ENCODE results near the gene UBE2E3. TPM values are rescaled to one million over a fixed set of nuclear protein-coding genes. Genes with fewer than 3 reads are reported as not detected.

Gene UBE2E3
- total and polyA plus RNA-seq, 2 of the 13 experiments (the other 11 are each of a cell fraction or from before 2014, with no cell fraction given) = 45.7 to 92.6 TPM

- intact Hi-C loops (cut with micrococcal nuclease; ENCODE audit: unreplicated experiment) = no loop called here
- no peak overlapping the region for H2AFZ ChIP-seq (ENCODE audit: low read length)
- DNase-seq (ENCODE audit: low spot score) (no peak), FAIRE-seq (no peak), ATAC-seq (no peak)
- H4K20me1 ChIP-seq (ENCODE audit: insufficient read depth, low read length) = no peaks in the 10 kb centered on the region
- no peaks in the 10 kb centered on the region for H3K4me1 ChIP-seq (ENCODE audit: insufficient read depth, low read length)
- 3% methylated on average over 1 of the region's 1 CpG for WGBS (ENCODE audit: low lambda C conversion rate)
- BruUV-seq (replicated peaks) = no TSS peak
- H3K9me3 ChIP-seq (ENCODE audit: low read length) = no peaks in the 10 kb centered on the region
- in situ Hi-C loops (cut with HindIII; ENCODE audit: extremely low pct_ligation_motif_present, low pct_unique_long_range_greater_than_20kb) = no loop called here
- CTCF ChIA-PET (ENCODE audit: low intra/inter-chr PET ratio, low total read pairs) = no interaction called here
- no peak overlapping the region for H3K9ac ChIP-seq (ENCODE audit: insufficient read depth, low read depth, low read length)
- no peak overlapping the region for H3K4me3 ChIP-seq (replicated peaks in 1 of 3; ENCODE audit: insufficient read depth in 1 of 3, low read depth in 2 of 3, low read length in 3 of 3)
- POLR2A ChIA-PET = no interaction called here
- H3K4me2 ChIP-seq (ENCODE audit: low read depth, low read length) = no peak overlapping the region
- H3K36me3 ChIP-seq (replicated peaks in 1 of 2; ENCODE audit: control insufficient read depth in 1 of 2, insufficient read depth in 2 of 2, low read length in 2 of 2) = no peaks in the 10 kb centered on the region
- H3K27ac ChIP-seq (ENCODE audit: extremely low read length, insufficient read depth, low read length) = no peak overlapping the region
- no peaks in the 10 kb centered on the region for H3K27me3 ChIP-seq (ENCODE audit: control insufficient read depth in 1 of 2, insufficient read depth in 2 of 2, low read length in 2 of 2)
- H3K79me2 ChIP-seq (ENCODE audit: insufficient read depth, low read length) = no peaks in the 10 kb centered on the region
- TF ChIP-seq THAP11 (CRISPR knock-in tag; IDR thresholded peaks at IDR 0.05) = no peak
- TF ChIP-seq GLI4 (CRISPR knock-in tag; IDR thresholded peaks at IDR 0.05; ENCODE audit: borderline replicate concordance) = no peak
- TF ChIP-seq REST (IDR thresholded peaks at IDR 0.05; ENCODE audit: borderline replicate concordance in 1 of 2, low read depth in 1 of 2, low read length in 2 of 2) = no peak
Observed at GRCh38 chr2:180933332-180933731, 47.1 kb upstream of the UBE2E3 start.

- Histone ChIP-seq H3K4me1 (ENCODE audit: insufficient read depth, low read length) (no peaks in the 10 kb centered on the region), H3K9me3 (ENCODE audit: low read length) (no peaks in the 10 kb centered on the region), H3K9ac (ENCODE audit: insufficient read depth, low read depth, low read length) (no peak overlapping the region), H3K27ac (ENCODE audit: extremely low read length, insufficient read depth, low read length) (no peak overlapping the region), H2AFZ (ENCODE audit: low read length) (no peak overlapping the region), H3K27me3 (ENCODE audit: control insufficient read depth in 1 of 2, insufficient read depth in 2 of 2, low read length in 2 of 2) (no peaks in the 10 kb centered on the region), H4K20me1 (ENCODE audit: insufficient read depth, low read length) (no peaks in the 10 kb centered on the region), H3K4me2 (ENCODE audit: low read depth, low read length) (no peak overlapping the region), H3K4me3 (replicated peaks in 1 of 3; ENCODE audit: insufficient read depth in 1 of 3, low read depth in 2 of 3, low read length in 3 of 3) (no peak overlapping the region), H3K79me2 (ENCODE audit: insufficient read depth, low read length) (no peaks in the 10 kb centered on the region), H3K36me3 (replicated peaks in 1 of 2; ENCODE audit: control insufficient read depth in 1 of 2, insufficient read depth in 2 of 2, low read length in 2 of 2) (no peaks in the 10 kb centered on the region)
- no peak for DNase-seq (ENCODE audit: low spot score)
- no peak for ATAC-seq
- BruUV-seq (replicated peaks) = no TSS peak
- in situ Hi-C loops (cut with HindIII; ENCODE audit: extremely low pct_ligation_motif_present, low pct_unique_long_range_greater_than_20kb) (no loop called here), intact Hi-C loops (cut with micrococcal nuclease; ENCODE audit: unreplicated experiment) (no loop called here)
- no peak for FAIRE-seq
- CTCF ChIA-PET (ENCODE audit: low intra/inter-chr PET ratio, low total read pairs) = no interaction called here
- 0% methylated on average over 1 of the region's 1 CpG for WGBS (ENCODE audit: low lambda C conversion rate)
- POLR2A ChIA-PET = no interaction called here
- TF ChIP-seq IKZF4 (CRISPR knock-in tag; IDR thresholded peaks at IDR 0.05; ENCODE audit: borderline replicate concordance, low read depth, not compliant biosample characterization) (no peak), ZBTB1 (CRISPR knock-in tag; IDR thresholded peaks at IDR 0.05; ENCODE audit: borderline replicate concordance) (no peak), ZNF713 (CRISPR knock-in tag; IDR thresholded peaks at IDR 0.05) (no peak), JDP2 (CRISPR knock-in tag; IDR thresholded peaks at IDR 0.05; ENCODE audit: borderline replicate concordance) (no peak), ZNF382 (CRISPR knock-in tag; IDR thresholded peaks at IDR 0.05; ENCODE audit: borderline replicate concordance) (no peak), ZSCAN20 (CRISPR knock-in tag; IDR thresholded peaks at IDR 0.05; ENCODE audit: borderline replicate concordance) (no peak), PLSCR1 (CRISPR knock-in tag; IDR thresholded peaks at IDR 0.05; ENCODE audit: borderline replicate concordance) (no peak), HINFP (CRISPR knock-in tag; IDR thresholded peaks at IDR 0.05; ENCODE audit: low read depth) (no peak), JUND (CRISPR knock-in tag; IDR thresholded peaks at IDR 0.05) (no peak), PAWR (CRISPR knock-in tag; IDR thresholded peaks at IDR 0.05; ENCODE audit: borderline replicate concordance) (no peak)
Observed at GRCh38 chr2:180934911-180935310, 45.5 kb upstream of the UBE2E3 start.
